Renal cortex interstitium (tissue), 11 donors: ENCODE data around the gene RTKN. TPM values are rescaled to one million over a fixed set of nuclear protein-coding genes. Genes with fewer than 3 reads are reported as not detected.
"Not testable (repeated sequence)": the region's sequence is repeated elsewhere in the genome, so short reads cannot be mapped to it uniquely, and the experiment has no call there.

Experiments used
- DNase-seq, 11 donors: peaks; one replicate each; pipeline ENCODE4 v3.0.0-alpha.2; 2013; ENCODE audit warnings: low read depth in 9 of 11, low spot score in 4 of 11; ENCODE audit errors: extremely low read depth in 1 of 11
- polyA plus RNA-seq, 3 donors: library from polyadenylated mRNA; unstranded; fragments of 120-200 nt; gene quantifications; one replicate each; pipeline ENCODE4 v1.2.1, GENCODE V29; 2013; ENCODE audit not compliant: insufficient read length in 3 of 3

Gene RTKN
- polyA plus RNA-seq, 3 donors: 58.0 to 89.3 (median 73.4) TPM

DNA sequence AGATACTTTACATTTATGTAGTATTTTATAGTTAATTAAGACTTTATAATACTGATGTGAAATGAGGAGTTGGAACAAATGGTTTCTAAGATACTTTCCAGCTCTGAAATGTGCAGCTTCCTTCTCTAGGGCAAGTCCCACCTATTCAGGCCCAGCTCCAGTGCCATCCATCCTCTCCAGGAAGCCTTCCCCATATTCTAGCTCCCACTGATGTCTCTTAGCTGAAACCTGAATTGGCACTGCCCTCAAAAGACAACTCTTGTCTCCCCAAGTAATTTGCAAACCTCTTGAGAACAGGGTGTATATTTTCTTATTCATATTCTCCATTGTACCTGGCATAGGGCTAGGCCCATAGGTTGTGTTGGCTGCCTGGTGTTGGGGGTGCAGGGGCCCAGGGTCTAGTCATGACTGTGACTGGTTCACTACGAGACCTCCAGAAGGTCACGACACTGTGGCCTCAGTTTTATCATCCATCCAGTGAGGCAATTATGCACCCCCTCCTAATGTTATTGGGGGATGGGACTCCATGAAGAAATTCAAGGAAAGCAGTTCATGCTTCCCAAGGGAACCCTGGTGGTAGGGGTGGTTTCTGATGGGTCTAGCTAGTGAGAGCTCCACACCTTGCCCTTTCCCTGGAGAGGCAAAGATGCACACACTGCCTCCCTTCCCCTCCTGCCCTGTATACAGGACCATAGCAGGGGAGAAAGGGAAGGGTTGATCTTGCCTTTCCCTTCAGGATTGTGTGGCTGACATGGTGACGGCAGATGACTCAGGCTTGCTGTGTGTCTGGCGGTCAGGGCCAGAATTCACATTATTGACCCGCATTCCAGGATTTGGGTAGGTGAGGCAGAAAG, 17.4 kb downstream of the RTKN start:
- DNase-seq: no peak

DNA sequence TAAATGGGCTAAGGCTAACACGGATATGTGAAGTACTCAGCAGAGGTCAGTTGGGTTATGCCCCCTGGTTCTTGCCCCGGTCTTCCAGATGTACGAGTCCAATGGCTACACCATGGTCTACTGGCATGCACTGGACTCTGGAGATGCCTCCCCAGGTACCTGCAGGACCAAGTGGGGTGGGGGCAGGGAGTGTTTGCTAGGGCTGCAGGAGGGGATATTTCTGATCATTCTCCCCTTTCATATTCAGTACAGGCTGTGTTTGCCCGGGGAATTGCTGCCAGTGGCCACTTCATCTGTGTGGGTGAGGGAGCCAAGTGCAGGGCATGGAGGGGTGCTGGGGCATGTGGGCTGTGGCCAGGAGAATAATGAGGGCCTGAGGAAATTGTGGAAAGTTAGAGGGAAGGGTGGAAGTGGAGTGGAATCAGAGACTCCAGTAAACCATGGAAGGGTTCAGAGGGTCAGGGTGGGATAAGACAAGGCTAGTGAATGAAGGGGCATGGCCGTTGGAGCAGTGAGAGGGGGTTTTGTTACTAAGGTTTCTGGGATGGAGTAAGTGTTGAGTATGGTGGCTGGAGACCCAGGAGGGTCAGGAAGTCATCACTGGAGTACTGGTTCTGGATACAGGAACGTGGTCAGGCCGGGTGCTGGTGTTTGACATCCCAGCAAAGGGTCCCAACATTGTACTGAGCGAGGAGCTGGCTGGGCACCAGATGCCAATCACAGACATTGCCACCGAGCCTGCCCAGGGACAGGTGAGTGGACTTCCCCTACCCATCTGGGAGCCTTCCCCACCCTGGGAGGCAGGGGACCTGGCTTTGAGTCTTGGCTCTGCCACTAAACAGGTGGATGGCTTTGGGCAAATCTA, 18.3 kb downstream of the RTKN start:
- DNase-seq: no peak

DNA sequence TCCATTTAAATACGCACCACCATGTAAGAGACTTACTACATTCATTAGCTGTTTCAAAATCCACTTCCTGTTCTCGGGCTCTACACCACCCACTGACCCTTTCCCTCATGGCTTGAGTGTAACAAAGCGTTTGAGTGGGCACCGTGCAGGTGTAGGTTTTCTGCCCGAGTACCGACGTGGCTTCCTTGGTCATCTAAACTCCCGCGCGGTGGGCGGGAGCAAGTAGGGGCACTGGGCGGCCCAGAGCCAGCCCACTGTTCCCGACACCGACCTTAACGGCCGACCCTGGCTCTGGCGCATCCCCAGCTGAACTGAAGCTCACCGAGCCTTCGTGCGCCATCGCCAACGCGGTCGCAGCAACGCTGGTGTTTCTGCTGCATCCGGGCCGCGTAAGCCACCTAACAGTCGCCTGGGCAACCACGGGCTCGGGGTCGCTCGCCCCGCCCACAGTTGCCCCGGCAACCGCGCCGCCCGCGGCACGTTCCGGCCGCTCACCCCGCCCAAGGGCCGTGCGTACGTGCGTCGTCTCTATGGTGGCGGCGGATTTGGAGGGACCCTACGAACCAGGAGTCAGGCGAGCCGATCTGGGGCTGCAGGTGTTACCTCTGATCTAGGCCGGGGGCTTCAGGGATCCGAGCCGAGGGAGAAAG, 20.4 kb downstream of the RTKN start, which contains the start of the genes C2orf81 and WDR54:
TSS of gene C2orf81 (minus strand) at position 399 of the 650 bp plus-strand sequence. CDS start at position 340, 59 bp downstream.
TSS of gene WDR54 (plus strand) at position 510 of the 650 bp plus-strand sequence. CDS start 424 bp downstream, outside the sequence.
- peak in 8 of 11 donors; percentile 72 to 85 (median 78) for DNase-seq

DNA sequence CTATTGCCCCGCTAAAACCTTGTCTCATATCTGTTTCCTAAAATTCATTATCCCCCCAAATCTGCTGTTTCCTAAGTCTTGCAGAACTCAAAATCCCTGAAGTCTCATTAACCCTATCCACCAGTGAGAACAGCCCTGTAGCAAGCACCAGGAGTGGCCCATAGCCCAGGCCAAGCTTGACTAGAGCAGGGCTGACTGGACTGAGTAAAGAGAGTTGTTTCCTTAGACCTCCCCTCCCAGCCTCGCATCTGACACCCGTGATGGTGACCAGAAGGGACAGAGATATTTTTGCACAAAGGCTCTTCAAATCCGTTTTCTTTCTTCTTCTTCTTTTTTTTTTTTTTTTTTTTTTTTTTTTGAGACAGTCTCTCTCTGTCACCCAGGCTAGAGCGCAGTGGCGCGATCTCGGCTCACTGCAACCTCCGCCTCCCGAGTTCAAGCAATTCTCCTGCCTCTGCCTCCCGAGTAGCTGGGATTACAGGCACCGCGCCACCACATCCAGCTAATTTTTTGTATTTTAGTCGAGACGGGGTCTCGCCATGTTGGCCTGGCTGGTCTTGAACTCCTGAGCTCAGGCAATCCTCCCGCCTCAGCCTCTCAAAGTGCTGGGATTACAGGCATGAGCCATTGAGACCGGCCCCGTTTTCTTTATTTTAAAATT, 21.2 kb downstream of the RTKN start:
- DNase-seq: not testable (repeated sequence)

DNA sequence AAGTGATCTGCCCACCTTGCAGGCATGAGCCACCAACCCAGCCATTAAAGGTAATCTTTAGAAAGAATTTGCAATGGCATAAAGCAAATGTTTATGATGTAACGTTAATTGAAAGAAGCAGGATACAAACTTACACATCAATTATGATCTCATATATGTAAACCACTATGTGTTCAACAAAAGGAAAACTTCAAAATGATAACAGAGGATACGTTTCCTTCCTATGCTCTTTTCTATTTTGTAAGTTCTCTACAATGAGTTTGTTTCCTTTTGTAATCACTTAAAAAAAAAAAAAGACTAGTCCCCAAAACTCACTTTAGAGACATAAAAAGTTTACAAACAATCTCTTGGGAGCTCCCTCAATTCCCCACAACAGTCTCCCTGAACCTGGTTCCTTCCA, 21.7 kb downstream of the RTKN start:
- no peak for DNase-seq

DNA sequence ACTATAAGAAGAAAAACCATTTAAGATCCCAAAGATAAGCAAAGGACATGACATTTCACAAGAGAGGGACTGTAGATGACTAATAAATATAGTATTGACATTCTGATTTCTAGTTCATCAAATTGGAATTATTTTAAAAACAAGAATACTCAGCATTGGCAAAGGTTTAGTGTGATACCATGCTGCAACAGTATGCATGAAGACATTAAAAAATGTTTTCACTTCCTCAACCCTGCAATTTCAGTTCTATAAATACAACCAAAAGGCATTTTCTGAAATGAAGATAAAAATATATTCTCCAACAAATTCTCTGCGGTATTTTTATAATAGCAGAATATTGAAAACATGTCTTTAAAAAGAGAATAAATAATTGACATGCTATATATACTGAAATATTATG, 22.4 kb downstream of the RTKN start:
- DNase-seq: no peak

DNA sequence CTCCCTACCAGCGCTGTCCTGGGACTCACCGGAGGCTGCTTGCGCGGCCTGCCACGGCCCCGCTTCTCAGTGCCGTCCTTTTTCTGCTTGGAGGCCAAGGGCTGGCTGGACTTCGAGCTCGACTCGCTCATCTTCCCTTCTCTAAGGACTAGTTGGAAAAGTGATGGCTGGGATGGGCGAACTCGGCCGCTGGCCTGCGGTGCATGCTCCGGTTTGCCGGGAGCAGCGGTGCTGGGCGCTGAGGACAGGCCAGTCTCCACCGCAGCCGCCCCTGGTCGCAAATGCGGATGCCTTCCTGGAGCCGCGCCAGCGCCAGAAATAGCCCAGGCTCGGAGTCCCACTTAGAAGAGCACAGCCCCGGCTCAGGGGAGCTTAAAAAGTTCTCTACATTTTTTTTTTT, 23.4 kb downstream of the RTKN start:
- DNase-seq: no peak

DNA sequence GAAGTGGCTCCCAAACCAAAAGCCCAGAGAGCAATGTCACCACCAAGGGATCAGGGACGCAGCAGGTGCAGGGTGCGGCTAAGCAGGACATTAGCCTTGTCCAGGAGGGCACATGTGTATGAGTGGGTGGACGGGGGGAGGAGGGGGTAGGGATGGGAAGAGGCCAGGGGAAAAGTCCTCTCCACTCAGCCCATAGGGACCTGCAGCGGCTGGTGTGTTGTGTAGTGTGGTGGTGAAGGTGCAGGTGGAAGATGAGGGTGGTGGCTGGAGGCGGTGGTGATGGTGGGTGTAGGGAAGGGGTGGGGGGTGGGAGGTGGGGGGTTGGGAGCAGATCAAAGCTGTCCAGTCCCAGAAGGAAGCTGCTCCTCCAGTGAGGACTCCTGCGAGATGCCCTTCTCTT, 24.0 kb downstream of the RTKN start:
- DNase-seq: no peak

DNA sequence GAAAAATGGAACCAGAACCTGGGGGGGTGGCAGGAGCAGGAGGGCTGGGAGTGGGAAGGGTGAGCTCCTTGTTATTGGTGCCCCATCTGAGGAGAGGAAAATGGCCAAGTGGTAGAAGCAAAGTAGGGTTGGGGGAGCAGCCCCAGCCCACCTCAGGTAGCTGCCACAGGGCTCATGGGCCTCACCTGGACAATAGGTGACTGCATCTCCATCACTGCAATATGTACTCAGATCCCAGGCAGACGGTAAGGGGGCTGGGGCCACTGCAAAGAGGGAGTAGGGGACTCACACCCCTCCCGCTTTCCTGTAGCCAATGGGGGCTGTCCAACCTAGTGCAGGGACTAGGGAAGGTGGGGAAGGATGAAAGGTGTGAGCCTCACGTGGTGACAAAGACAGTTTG, 24.5 kb downstream of the RTKN start:
- DNase-seq: no peak

DNA sequence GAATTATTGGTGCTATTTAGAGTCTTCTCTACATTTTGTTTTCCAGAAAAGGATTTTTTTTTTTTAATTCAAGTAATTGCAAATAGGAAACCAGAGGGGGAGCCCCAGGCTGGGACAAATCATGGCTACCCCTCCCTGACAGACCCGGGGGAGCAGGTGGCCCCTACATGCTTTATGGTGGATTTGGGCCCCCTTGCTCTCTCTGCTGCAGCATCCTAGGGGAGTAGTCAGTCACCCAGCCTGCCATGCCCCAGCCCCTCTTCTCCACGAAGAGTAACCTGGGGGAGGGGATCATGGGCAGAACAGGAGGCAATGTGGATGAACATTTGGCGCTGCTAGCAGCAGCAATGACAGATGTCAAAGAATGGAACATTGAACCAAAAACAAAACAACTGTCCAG, 25.0 kb downstream of the RTKN start:
- no peak for DNase-seq

DNA sequence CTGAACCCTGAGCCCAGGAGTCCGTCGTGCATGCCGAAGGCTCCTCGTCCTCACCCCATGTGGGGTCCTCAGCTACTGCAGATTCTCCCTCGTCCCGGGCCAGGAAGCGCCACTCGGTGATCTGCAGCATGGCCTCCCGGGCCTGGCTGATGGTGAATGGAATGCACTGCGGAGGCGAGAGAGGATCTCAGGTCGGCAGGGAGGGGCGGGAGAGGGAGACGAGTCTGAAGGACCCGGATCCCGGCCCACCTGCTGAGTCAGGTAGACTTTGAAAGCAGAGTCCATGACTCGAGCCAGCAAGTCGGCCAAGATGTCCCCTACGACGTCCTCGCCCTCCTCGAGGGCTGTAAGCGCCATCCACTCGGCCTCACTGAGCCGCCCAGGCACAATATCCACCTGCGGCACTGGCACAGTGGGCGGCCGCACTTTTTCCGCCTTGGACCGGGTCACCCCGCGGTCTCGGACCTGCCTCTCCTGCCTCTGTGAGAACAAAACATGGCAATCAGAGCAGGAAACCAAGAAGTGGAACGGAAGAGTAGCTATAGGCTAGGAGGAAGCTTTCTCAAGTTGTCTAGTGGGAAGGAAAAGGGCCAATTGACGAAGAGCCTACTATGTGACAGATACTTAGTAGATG, 25.9 kb downstream of the RTKN start:
- no peak for DNase-seq

DNA sequence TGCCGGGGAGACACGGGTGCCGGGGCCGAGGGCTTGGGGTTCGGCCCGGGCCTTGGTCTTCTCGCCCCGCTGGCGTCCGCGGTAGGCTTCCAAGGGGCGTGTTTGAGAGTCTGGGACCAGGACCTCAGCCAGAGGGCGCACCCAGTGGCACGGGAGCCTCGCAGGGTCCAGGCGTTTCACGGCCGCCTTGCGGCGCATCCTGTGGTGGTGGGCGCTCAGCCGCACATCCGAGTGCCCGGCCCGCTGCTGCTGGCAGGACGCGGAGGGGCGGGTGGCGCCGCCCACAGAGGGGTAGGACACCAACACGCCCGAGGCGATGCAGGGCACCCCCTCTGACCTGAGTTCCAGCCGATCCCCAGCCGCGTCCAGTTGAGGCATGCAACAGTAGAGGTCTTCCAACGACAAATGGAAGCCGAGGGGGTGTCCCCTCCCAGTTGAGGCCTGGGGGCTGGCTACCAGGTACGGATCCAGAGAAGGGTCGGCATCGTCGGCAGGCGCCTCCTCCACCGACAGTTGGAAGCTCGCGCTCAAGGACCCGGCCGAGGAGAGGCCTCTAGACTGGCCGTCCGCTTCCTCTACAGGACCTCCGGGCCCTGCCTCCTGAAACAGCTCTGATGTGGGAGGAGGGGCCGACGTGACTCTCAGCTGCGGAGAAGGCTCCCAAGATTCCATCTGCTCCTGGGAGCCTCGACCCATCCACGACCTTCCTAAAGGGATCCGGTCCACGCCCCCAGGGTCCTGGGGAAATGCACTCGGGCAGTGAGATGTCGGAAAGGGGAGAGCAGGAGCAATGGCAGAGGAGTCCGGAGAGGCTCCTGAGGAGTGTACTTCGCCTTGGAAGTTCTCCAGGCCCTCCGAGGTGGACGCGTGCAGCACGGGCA, 26.6 kb downstream of the RTKN start:
- DNase-seq: peak in 4 of 11 donors; percentile 43 to 59 (median 51)

DNA sequence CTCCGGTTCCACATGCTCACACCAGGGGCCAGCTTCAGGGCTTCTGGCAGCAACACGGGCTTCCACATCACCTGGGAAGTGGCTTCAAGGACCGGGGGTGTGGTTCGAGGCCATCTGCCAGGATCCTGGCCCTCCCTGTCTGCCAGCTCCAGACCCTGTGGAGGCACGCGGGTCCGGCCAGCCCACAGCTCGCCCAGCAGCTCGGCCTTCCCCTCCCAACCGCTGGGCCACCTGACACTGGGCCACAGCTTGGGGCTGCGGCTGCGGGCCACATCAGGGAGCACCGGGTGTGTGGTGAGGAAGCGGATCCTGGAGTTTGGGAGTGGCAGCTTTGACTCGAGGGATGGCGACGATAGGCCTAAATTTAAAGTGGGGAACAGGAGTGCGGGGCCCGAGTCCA, 27.3 kb downstream of the RTKN start:
- DNase-seq: no peak

DNA sequence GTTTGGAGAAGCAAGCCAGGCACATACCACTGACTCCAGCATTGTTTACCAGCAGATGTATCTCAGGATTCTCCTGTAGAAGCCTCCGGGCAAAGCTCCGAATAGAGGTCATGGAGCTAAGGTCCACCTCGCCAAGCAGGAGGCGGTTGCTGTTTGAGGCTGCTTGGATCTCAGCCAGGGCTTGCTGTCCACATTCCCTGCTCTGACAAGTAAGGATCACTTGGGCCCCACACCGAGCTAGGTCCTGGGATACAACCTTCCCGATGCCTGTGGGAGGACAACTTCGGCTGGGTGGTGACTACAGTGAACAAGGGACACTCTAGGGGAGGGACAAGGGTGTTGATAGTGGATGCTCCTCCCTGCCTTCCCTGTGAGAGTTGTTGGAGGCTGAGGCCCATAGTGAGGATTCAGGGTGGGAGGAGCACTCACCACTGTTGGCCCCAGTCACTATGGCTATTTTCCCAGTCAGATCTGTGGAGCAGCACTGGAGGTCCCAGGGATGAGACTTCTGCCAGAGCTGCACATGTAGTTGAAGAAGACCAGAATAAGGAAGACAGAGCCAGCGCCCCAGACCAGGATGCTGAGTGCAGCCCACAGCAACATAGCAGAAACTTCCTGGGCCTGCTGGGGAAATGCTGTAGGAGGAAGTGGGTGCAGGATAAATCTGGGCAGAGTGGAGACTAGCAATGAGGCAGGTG, 28.6 kb downstream of the RTKN start:
- DNase-seq: no peak

DNA sequence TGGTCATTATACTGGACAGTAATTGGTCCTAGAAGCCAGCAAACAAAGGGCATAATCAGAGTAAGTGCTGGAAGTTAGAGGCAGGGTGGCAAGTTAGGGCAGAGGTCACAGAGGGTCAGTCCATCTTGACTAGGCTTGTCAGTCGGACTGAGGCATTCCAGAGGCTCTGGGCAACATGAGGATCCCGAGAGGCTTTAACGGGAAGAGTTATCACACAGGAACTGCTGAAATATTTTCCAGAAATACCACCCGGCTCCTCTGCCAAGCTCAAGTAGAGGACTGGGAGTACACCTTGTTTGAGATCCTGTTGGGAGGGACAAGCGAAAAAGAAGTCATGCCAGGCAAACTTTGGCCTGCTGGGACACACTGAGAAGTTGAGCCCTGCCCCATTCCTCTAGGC, 34.1 kb downstream of the RTKN start:
- no peak for DNase-seq

DNA sequence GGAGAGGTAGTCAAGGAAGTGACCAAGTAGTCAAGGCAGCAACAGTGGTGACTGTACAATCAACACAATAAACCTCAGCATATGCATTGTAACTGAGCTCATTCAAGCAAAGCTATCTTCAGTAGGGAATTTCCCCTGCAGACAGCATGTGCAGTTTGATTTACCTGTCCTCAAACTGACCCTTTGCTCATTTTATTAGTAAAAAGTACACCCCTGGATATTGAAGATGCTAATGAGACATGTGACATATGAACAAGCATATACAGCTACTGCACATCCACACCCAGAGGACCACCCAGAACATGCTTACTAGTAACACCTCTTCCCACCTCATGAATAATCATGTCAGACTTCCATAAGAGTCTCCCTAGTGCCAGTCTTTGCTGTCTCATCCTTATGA, 35.7 kb downstream of the RTKN start:
- DNase-seq: no peak

DNA sequence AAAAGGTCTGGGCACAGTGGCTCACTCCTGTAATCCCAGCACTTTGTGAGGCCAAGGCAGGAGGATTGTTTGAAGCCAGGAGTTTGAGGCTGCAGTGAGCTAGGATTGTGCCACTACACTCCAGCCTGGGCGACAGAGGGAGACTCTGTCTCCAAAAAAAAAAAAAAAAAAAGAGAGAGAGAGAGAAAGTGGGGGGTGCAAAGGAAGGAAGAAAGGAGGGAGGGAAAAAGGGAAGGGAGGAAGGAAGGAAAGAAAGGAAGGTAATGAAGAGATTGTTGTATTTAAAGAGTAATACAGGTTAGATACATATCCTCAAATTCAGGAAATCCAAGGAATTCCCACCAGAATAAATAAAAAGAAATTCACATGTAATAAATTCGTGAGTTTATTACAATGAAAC, 39.8 kb downstream of the RTKN start:
- no peak for DNase-seq
